Stimulated activated naive CD8-positive, alpha-beta T cell treated with anti-CD3 and anti-CD28 coated beads, Interleukin-15, amount 100 ng/mL, for 72 hours (primary cell): ENCODE data around the gene ARHGEF1.
"Not testable (repeated sequence)": the region's sequence is repeated elsewhere in the genome, so short reads cannot be mapped to it uniquely, and the experiment has no call there.

Experiments used
- ATAC-seq: fragments of 150-1000 bp; cut with Tn5 transposase; 2 replicates; pipeline ENCODE4 v1.10.0; 2021; ENCODE audit warnings: mild to moderate bottlenecking, moderate library complexity
- DNase-seq, 2 donors: peaks; one replicate each; pipeline ENCODE4 v3.0.0; 2021 to 2022
- H3K27ac Mint-ChIP-seq, 2 donors: one replicate each; pipeline ENCODE4 v1.8.0; 2022; ENCODE audit warnings: mild to moderate bottlenecking in 2 of 2, mixed read lengths in 2 of 2, moderate library complexity in 2 of 2
- H3K27me3 Mint-ChIP-seq: one replicate; pipeline ENCODE4 v1.8.0; 2022; ENCODE audit warnings: mixed read lengths
- H3K4me1 Mint-ChIP-seq: one replicate; pipeline ENCODE4 v1.8.0; 2022; ENCODE audit warnings: mild to moderate bottlenecking, mixed read lengths
- H3K4me3 Mint-ChIP-seq, 2 donors: one replicate each; pipeline ENCODE4 v1.8.0; 2022; ENCODE audit warnings: mild to moderate bottlenecking in 2 of 2, mixed read lengths in 2 of 2, moderate library complexity in 1 of 2
- H3K9me3 Mint-ChIP-seq, 2 donors: one replicate each; pipeline ENCODE4 v1.8.0; 2022; ENCODE audit warnings: mixed read lengths in 2 of 2

ARHGEF1 gene

GRCh38 chr19:41872384-41872774 lies 10.6 kb upstream of the ARHGEF1 start:
- peak overlapping the region in 1 of 2 donors; percentile 15 for H3K4me3 Mint-ChIP-seq

DNA sequence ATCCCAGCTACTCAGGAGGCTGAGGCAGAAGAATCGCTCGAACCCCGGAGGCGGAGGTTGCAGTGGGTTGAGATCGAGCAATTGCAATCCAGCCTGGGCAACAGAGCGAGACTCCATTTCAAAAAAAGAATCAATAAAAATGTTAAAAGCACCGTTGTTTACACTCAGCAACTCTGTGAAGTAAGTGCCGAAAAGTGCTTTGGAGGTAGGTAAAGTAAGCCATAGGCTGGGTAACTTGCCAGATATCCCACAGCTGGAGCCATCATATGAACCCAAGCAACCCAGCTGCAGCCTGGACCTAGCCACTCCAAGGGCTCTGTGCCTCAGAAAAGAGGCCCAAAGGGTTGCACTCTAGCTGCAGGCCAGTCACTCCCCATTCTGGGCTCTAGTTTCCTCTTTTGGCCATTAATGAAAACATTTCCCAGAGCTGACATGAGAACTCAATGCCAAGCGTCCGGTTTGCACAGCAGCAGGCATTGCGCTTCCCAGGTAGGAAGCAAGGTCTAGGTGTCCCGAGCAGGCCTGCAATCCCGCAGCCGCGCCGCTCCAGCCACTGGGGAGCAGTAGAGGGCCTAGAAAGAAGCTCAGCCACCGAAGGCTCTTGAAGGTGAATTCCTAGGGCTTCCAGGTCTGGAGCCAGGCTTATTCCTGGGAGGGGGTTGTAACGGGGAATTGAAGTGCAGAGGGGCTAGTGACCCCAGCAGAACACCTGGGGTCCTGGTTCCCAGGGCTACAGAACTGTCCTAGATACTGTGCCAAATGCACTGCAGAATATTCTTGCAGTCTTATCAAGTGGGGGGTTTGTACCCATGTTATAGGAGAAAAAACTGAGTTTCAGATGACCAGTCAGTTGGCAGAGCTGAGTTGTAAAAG lies 10.0 kb upstream of the ARHGEF1 start:
- DNase-seq (peak in 1 of 2 donors; percentile 66), ATAC-seq (no peak)
- H3K9me3 Mint-ChIP-seq: no peaks in the 10 kb centered on the region
- H3K27ac Mint-ChIP-seq: peak overlapping the region; percentile 25 to 76
- no peak overlapping the region for H3K4me3 Mint-ChIP-seq
- peaks cover 95% of the 10 kb centered on the region for H3K4me1 Mint-ChIP-seq
- H3K27me3 Mint-ChIP-seq: no peaks in the 10 kb centered on the region

More at GRCh38 chr19:41872384-41872774, 10.6 kb upstream of the ARHGEF1 start:
- no peak for ATAC-seq
- Mint-ChIP-seq H3K9me3 (no peaks in the 10 kb centered on the region), H3K27ac (peak overlapping the region; percentile 79 to 87), H3K27me3 (no peaks in the 10 kb centered on the region), H3K4me1 (peaks cover 95% of the 10 kb centered on the region)
- no peak for DNase-seq

- Mint-ChIP-seq H3K4me1 (peaks cover 93% of the 10 kb centered on the region), H3K4me3 (peak overlapping the region; percentile 42 to 82), H3K27ac (peak overlapping the region in 1 of 2 donors; percentile 1)
- not testable (repeated sequence) for H3K9me3 Mint-ChIP-seq, DNase-seq, H3K27me3 Mint-ChIP-seq, ATAC-seq
Measured at GRCh38 chr19:41875973-41876372, 7.0 kb upstream of the ARHGEF1 start.

DNA sequence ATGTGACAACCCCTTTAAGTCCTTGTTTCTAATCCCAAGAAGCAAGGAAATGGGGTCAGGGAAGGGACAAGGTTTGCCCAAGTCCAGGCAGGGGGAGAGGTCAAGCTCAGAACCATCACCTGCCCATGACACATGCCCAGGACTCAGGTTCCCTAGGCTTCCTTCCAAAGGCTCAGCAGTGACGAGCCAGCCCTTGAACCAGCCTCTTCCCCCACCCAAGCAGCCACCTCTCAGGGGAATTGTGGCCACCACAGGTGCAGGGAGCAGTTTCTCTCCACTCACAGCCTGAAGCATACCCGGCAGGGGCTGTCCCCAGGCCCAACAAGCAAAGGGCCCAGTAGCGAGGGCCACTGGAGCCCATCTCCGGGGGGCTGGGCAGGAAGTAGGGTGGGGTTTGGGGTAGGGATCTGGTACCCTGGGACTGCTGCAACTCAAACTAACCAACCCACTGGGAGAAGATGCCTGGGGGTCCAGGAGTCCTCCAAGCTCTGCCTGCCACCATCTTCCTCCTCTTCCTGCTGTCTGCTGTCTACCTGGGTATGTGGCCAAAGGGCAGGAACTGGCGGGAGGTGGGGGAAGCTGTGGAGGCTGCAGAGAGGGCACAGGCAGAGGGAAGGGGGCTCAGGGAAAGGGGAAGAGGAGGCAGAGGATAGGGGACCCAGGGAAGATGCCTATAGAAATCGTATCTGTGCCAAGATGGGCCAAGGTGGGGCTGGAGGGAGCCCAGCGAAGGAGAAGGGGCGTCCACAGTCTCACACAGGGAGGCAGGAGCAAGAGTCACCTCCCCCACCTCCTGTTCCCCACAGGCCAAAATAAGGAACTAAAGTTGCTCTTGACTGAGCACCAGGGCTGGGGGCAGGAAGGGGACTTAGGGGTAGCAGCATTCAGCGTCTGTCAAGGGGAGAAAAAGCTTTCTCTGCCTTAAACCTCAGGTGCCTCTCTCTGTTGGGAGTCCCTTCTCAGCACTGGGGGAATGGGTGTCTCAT lies 5.8 kb upstream of the ARHGEF1 start, which contains the start of gene CD79A:
TSS of gene CD79A (plus strand) at position 433 of the 986 bp plus-strand sequence. CDS start at position 459, 26 bp downstream.
- H3K4me1 Mint-ChIP-seq: peaks cover 90% of the 10 kb centered on the region
- ATAC-seq (peak; percentile 43), DNase-seq (no peak)
- H3K9me3 Mint-ChIP-seq: no peaks in the 10 kb centered on the region
- H3K4me3 Mint-ChIP-seq: peak within 1 kb of the TSS; percentile 82 to 89
- peak within 1 kb of the TSS; percentile 94 to 97 for H3K27ac Mint-ChIP-seq
- H3K27me3 Mint-ChIP-seq: no peaks in the 10 kb centered on the region

GRCh38 chr19:41877916-41878905 lies 4.8 kb upstream of the ARHGEF1 start:
- Mint-ChIP-seq H3K27ac (peak overlapping the region; percentile 94 to 97), H3K9me3 (no peaks in the 10 kb centered on the region), H3K27me3 (no peaks in the 10 kb centered on the region), H3K4me3 (peak overlapping the region; percentile 82 to 89), H3K4me1 (peaks cover 86% of the 10 kb centered on the region)
- ATAC-seq (peak; percentile 48), DNase-seq (no peak)

- H3K4me3 Mint-ChIP-seq: peak overlapping the region; percentile 22 to 51
Measured at GRCh38 chr19:41879080-41879479, 3.9 kb upstream of the ARHGEF1 start.

GRCh38 chr19:41879670-41880328 lies 3.2 kb upstream of the ARHGEF1 start:
- no peak for DNase-seq
- peaks cover 76% of the 10 kb centered on the region for H3K4me1 Mint-ChIP-seq
- no peaks in the 10 kb centered on the region for H3K27me3 Mint-ChIP-seq
- H3K27ac Mint-ChIP-seq: no peak overlapping the region
- H3K4me3 Mint-ChIP-seq: no peak overlapping the region
- H3K9me3 Mint-ChIP-seq: no peaks in the 10 kb centered on the region
- no peak for ATAC-seq

More at GRCh38 chr19:41879080-41879479, 3.9 kb upstream of the ARHGEF1 start:
- no peak for ATAC-seq
- H3K9me3 Mint-ChIP-seq: no peaks in the 10 kb centered on the region
- H3K27me3 Mint-ChIP-seq: no peaks in the 10 kb centered on the region
- peaks cover 81% of the 10 kb centered on the region for H3K4me1 Mint-ChIP-seq
- no peak for DNase-seq
- peak overlapping the region in 1 of 2 donors; percentile 43 for H3K27ac Mint-ChIP-seq

DNA sequence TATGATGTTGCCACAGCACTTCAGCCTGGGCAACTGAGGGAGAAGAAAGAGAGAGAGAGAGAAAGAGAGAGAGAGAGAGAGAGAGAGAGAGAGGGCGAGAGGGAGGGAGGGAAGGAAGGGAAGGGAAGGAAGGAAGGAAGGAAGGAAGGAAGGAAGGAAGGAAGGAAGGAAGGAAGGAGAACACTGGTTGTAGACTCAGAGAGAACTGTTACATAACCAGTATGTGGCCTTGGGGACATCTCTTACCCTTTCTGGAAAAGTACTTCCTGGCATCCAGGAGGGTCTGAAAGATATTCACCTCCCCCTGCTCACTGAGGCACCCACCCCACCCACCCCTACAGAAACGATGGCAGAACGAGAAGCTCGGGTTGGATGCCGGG lies 2.7 kb upstream of the ARHGEF1 start:
- H3K27ac Mint-ChIP-seq: no peak overlapping the region
- peaks cover 76% of the 10 kb centered on the region for H3K4me1 Mint-ChIP-seq
- no peak overlapping the region for H3K4me3 Mint-ChIP-seq
- H3K27me3 Mint-ChIP-seq: no peaks in the 10 kb centered on the region
- DNase-seq (no peak), ATAC-seq (no peak)
- H3K9me3 Mint-ChIP-seq: no peaks in the 10 kb centered on the region

DNA sequence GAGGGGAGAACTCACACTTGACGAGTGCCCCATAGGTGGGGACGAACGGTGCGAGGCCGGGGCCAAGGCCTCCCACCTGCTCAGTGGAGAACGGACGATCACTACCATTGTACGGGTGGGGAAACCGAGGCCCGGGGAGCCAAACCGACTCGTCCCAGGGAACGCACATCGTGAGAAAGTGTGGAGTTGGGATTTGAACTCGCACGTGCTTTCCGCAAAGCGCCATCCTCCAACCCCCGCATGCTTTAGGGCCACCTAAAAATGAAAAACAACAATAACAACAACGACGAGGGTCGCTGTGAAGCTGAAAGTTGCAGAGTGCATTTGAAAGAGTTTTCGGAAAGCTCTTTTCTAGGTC lies 458 bp downstream of the ARHGEF1 start:
- Mint-ChIP-seq H3K4me3 (peak overlapping the region; percentile 77 to 88), H3K9me3 (no peaks in the 10 kb centered on the region), H3K27me3 (no peaks in the 10 kb centered on the region), H3K4me1 (peaks cover 68% of the 10 kb centered on the region), H3K27ac (peak overlapping the region; percentile 81 to 87)
- DNase-seq (no peak), ATAC-seq (no peak)

DNA sequence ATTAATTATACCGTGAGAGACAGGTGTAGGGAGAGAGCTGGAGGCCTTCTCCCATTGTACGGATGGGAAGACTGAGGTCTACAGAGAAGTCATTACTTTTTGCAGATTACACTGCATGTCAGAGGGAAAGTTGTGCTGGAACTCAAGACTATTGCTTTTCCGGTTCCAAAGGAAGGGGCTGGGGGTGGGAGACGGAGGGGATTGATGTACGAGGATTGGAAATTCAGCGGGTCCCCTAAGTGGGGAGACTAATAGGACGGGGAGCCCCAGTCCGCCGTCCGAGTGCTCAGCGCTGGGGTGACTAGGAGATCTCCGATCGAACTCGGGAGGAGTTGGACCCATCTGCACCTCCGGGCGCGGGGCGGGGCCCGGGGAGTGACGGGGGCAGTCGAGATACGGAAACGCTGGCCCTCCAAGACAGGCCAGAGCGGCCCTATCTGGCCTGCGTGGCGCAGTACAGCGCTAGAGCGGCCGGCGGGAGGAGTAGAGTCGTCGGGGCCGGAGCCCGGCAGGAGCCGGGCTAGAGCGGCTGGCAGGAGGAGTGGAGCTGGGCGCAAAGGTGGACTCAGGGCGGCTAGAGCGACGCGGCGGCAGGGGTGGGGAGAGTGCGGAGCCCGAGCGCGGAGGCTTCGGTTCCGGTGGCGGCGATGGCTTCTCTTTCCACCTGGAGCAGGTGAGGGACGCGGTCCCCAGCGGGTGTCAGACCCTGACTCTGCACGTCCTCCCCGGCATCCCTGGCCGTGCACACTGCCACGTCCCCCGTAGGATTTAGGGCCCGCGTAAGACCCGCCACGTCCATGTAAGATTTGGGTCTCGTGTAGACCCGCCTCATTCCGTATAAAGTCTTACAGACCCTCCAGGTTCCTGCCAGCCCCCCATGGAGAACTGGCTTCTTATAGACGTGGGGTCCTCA lies 1.1 kb downstream of the ARHGEF1 start:
- H3K27ac Mint-ChIP-seq: peak overlapping the region; percentile 81 to 87
- peak overlapping the region; percentile 77 to 88 for H3K4me3 Mint-ChIP-seq
- DNase-seq (peak; percentile 96), ATAC-seq (peak; percentile 82)
- H3K9me3 Mint-ChIP-seq: no peaks in the 10 kb centered on the region
- no peaks in the 10 kb centered on the region for H3K27me3 Mint-ChIP-seq
- H3K4me1 Mint-ChIP-seq: peaks cover 68% of the 10 kb centered on the region

DNA sequence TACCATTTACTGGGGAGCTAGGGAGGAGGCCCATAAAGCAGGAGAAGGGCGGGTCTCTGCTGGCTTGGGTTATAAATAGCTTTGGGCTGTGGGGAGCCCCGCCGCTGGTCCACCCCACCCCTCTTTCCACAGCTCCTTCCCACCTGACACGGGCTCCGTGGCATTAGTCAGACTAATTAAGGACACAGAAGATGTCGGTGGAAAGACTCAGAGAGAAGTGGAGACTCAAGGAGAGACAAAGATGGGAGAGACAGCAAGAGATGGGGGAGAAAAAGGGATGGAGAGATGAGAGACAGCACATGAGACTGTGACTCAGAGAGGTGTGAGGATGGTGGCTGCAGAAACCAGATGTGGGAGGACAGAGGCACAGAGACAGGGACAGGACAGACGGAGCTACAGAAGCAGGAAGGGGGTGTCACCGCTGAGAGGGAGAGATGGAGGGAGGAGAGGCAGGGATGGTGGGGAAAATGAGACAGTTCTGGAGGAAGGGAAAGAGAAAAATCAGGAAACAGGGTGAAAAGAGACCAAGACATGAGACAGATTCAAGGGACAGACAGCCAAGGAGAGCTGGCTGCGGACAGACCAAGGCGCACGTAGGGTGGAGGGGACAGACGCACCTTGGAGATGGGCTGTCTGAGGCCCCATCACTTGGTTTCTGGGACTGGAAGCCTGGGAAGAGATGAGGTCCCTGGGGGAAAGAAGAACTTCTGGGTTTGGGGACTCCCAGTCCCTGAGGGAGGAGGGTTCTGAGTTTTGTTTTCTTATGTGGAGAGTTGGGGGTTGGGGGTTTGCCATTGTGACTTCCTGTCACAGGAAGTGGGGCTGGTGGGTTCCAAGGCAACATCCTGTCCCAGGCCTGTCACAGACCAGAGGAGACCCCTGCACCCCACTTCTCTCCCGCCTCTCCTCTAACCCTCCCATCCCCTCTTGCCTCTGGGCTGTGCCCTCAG lies 4.1 kb downstream of the ARHGEF1 start:
- ATAC-seq: peak; percentile 70
- peak overlapping the region; percentile 61 to 96 for H3K27ac Mint-ChIP-seq
- H3K27me3 Mint-ChIP-seq: no peaks in the 10 kb centered on the region

GRCh38 chr19:41887711-41888382 lies 4.9 kb downstream of the ARHGEF1 start:
- DNase-seq (peak; percentile 82 to 92), ATAC-seq (peak; percentile 74)
- no peaks in the 10 kb centered on the region for H3K9me3 Mint-ChIP-seq
- no peaks in the 10 kb centered on the region for H3K27me3 Mint-ChIP-seq
- peak overlapping the region; percentile 61 to 96 for H3K27ac Mint-ChIP-seq
- H3K4me3 Mint-ChIP-seq: peak overlapping the region; percentile 77 to 88
- H3K4me1 Mint-ChIP-seq: peaks cover 68% of the 10 kb centered on the region

More for the DNA sequence above, 4.1 kb downstream of the ARHGEF1 start:
- peak; percentile 78 to 85 for DNase-seq
- no peaks in the 10 kb centered on the region for H3K9me3 Mint-ChIP-seq
- peak overlapping the region; percentile 77 to 88 for H3K4me3 Mint-ChIP-seq
- H3K4me1 Mint-ChIP-seq: peaks cover 68% of the 10 kb centered on the region
